Neural cell (in vitro differentiated cells): ENCODE data around the gene DNAH8. TPM values are rescaled to one million over a fixed set of nuclear protein-coding genes. Genes with fewer than 3 reads are reported as not detected.

Experiments used
- H2AFZ ChIP-seq: fragments of 200-600, 300-800 bp; sonication (generic), shearing (Covaris generic); 2 replicates; pipeline ENCODE4 v1.6.0; 2014; ENCODE audit warnings: low read depth, mild to moderate bottlenecking, antibody characterized with exemption, low read length, moderate library complexity
- H3F3A ChIP-seq: fragments of 200-600 bp; shearing (Covaris generic); 2 replicates; pipeline ENCODE4 v1.6.1; 2016; ENCODE audit warnings: mild to moderate bottlenecking, moderate library complexity, mixed read lengths, antibody characterized with exemption, low read length; ENCODE audit not compliant: insufficient read depth, poor library complexity, severe bottlenecking
- H3K27ac ChIP-seq: fragments of 200-600, 300-800 bp; sonication (generic), shearing (Covaris generic); 2 replicates; pipeline ENCODE4 v1.5.1; 2014; ENCODE audit warnings: mild to moderate bottlenecking, low read length, moderate library complexity
- H3K27me3 ChIP-seq: fragments of 300-800, 200-600 bp; sonication (generic), shearing (Covaris generic); 2 replicates; pipeline ENCODE4 v1.6.0; 2014; ENCODE audit warnings: mild to moderate bottlenecking, low read depth, low read length, moderate library complexity; ENCODE audit not compliant: insufficient read depth
- H3K36me3 ChIP-seq: fragments of 300-800, 200-600 bp; sonication (generic), shearing (Covaris generic); 2 replicates; pipeline ENCODE4 v1.5.1; 2014; ENCODE audit warnings: mild to moderate bottlenecking, antibody characterized with exemption, low read length, moderate library complexity; ENCODE audit not compliant: insufficient read depth
- H3K4me2 ChIP-seq: fragments of 300-800, 200-600 bp; sonication (generic), shearing (Covaris generic); 2 replicates; pipeline ENCODE4 v1.6.0; 2014; ENCODE audit warnings: mild to moderate bottlenecking, low read length
- H3K4me3 ChIP-seq: fragments of 300-800, 200-600 bp; sonication (generic), shearing (Covaris generic); 2 replicates; pipeline ENCODE4 v1.5.1; 2014; ENCODE audit warnings: mild to moderate bottlenecking, low read length, moderate library complexity
- H3K79me2 ChIP-seq: fragments of 200-600 bp; shearing (Covaris generic); replicated peaks from 2 replicates; pipeline ENCODE4 v1.6.0; 2014; ENCODE audit warnings: mild to moderate bottlenecking, low read length, moderate library complexity; ENCODE audit not compliant: insufficient read depth
- H3K9ac ChIP-seq: fragments of 300-800, 200-600 bp; sonication (generic), shearing (Covaris generic); 2 replicates; pipeline ENCODE4 v1.6.1; 2016; ENCODE audit warnings: mild to moderate bottlenecking, low read length, mixed read lengths
- H3K9me2 ChIP-seq: fragments of 200-600 bp; shearing (Covaris generic); 2 replicates; pipeline ENCODE4 v1.6.1; 2016; ENCODE audit warnings: mild to moderate bottlenecking, low read length, mixed read lengths; ENCODE audit not compliant: insufficient read depth
- H3K9me3 ChIP-seq: fragments of 200-600, 300-800 bp; sonication (generic), shearing (Covaris generic); 2 replicates; pipeline ENCODE4 v1.6.1; 2016; ENCODE audit warnings: mild to moderate bottlenecking, mixed run types, low read length, moderate library complexity, mixed read lengths
- H4K20me1 ChIP-seq: fragments of 200-600 bp; shearing (Covaris generic); 2 replicates; pipeline ENCODE4 v1.6.1; 2016; ENCODE audit warnings: mild to moderate bottlenecking, mixed run types; ENCODE audit not compliant: insufficient read depth
- CTCF ChIP-seq: fragments of 450-650 bp; IDR thresholded peaks from 2 replicates; pipeline ENCODE4 v1.5.1; 2014; ENCODE audit warnings: antibody characterized with exemption, mild to moderate bottlenecking, moderate library complexity; ENCODE audit not compliant: poor library complexity, severe bottlenecking
- EP300 ChIP-seq: fragments of 450-650 bp; conservative IDR thresholded peaks from 2 replicates; pipeline ENCODE4 v1.6.1; 2014; ENCODE audit warnings: antibody characterized with exemption, mild to moderate bottlenecking, moderate library complexity; ENCODE audit not compliant: poor library complexity, severe bottlenecking
- EZH2 ChIP-seq: fragments of 200-600, 300-800 bp; shearing (Covaris generic), sonication (generic); IDR thresholded peaks from 2 replicates; pipeline ENCODE4 v1.6.1; 2014; ENCODE audit warnings: antibody characterized with exemption, low read length, borderline replicate concordance, mild to moderate bottlenecking; ENCODE audit not compliant: insufficient read depth, poor library complexity, severe bottlenecking
- MXI1 ChIP-seq: fragments of 450-650 bp; conservative IDR thresholded peaks from 2 replicates; pipeline ENCODE4 v1.6.1; 2014; ENCODE audit warnings: antibody characterized with exemption, mild to moderate bottlenecking; ENCODE audit not compliant: poor library complexity, severe bottlenecking
- POLR2AphosphoS5 ChIP-seq: IDR thresholded peaks from 2 replicates; pipeline ENCODE4 v1.6.1; 2012
- RAD21 ChIP-seq: fragments of 450-650 bp; conservative IDR thresholded peaks from 2 replicates; pipeline ENCODE4 v1.6.1; 2014; ENCODE audit warnings: antibody characterized with exemption, mild to moderate bottlenecking, moderate library complexity
- REST ChIP-seq: IDR thresholded peaks from 2 replicates; pipeline ENCODE4 v1.6.1; 2012; ENCODE audit warnings: borderline replicate concordance
- SMC3 ChIP-seq: fragments of 450-650 bp; conservative IDR thresholded peaks from 2 replicates; pipeline ENCODE4 v1.6.1; 2014; ENCODE audit warnings: antibody characterized with exemption, mild to moderate bottlenecking, moderate library complexity; ENCODE audit not compliant: poor library complexity
- TAF1 ChIP-seq: IDR thresholded peaks from 2 replicates; pipeline ENCODE4 v1.6.1; 2012; ENCODE audit warnings: low read depth
- polyA plus RNA-seq: library from polyadenylated mRNA; depleted of rRNA; stranded (reverse); fragments of >200 nt; gene quantifications from 2 replicates; pipeline ENCODE4 v1.2.3, GENCODE V29; 2014

The DNAH8 gene
- polyA plus RNA-seq, 1 donor from 2014 or later: 0.07 TPM

GRCh38 chr6:38789256-38789655, 74.1 kb downstream of the DNAH8 start:
- Histone ChIP-seq H3K79me2 (no peaks in the 10 kb centered on the region), H3K9me3 (no peaks in the 10 kb centered on the region), H4K20me1 (no peaks in the 10 kb centered on the region), H3K4me2 (no peak overlapping the region), H3K27ac (no peak overlapping the region), H2AFZ (no peak overlapping the region), H3F3A (no peaks in the 10 kb centered on the region), H3K9ac (no peak overlapping the region), H3K9me2 (no peaks in the 10 kb centered on the region), H3K27me3 (no peaks in the 10 kb centered on the region), H3K4me3 (no peak overlapping the region), H3K36me3 (no peaks in the 10 kb centered on the region)
- TF ChIP-seq RAD21: no peak
- no peak for TF ChIP-seq CTCF
- no peak for TF ChIP-seq MXI1
- no peak for TF ChIP-seq TAF1
- TF ChIP-seq EZH2: no peak
- no peak for TF ChIP-seq REST
- TF ChIP-seq EP300: no peak
- TF ChIP-seq POLR2AphosphoS5: no peak
- TF ChIP-seq SMC3: no peak

- Histone ChIP-seq H3K4me2 (no peak overlapping the region), H3K27ac (no peak overlapping the region), H3K4me3 (no peak overlapping the region), H4K20me1 (no peaks in the 10 kb centered on the region), H3K9me3 (no peaks in the 10 kb centered on the region), H3K9ac (no peak overlapping the region), H3K36me3 (no peaks in the 10 kb centered on the region), H2AFZ (no peak overlapping the region), H3K27me3 (no peaks in the 10 kb centered on the region), H3K79me2 (no peaks in the 10 kb centered on the region), H3F3A (no peaks in the 10 kb centered on the region), H3K9me2 (no peaks in the 10 kb centered on the region)
- no peak for TF ChIP-seq SMC3
- TF ChIP-seq MXI1: no peak
- no peak for TF ChIP-seq EP300
- TF ChIP-seq RAD21: no peak
- no peak for TF ChIP-seq TAF1
- TF ChIP-seq REST: no peak
Observed at GRCh38 chr6:38792356-38792755, 77.2 kb downstream of the DNAH8 start.
